Activated CD4-positive, alpha-beta T cell treated with anti-CD3 and anti-CD28 coated beads, Interleukin-2, Interleukin-6, amounts not matched to agents 100 ng/mL and 50 ng/mL, durations not matched to agents 16 hours and 8 hours (primary cell): ENCODE measurements around the gene PDRG1.
"Not testable (repeated sequence)": the region's sequence is repeated elsewhere in the genome, so short reads cannot be mapped to it uniquely, and the experiment has no call there.

Source experiments
- DNase-seq: peaks from one replicate; pipeline ENCODE4 v3.0.0-alpha.2; 2020

The PDRG1 gene

GRCh38 chr20:31925631-31926030, 26.2 kb downstream of the PDRG1 start:
- no peak for DNase-seq

GRCh38 chr20:31924561-31924960, 27.3 kb downstream of the PDRG1 start:
- no peak for DNase-seq

GRCh38 chr20:31923388-31924331, 28.2 kb downstream of the PDRG1 start:
- no peak for DNase-seq

- DNase-seq: no peak
Measured at GRCh38 chr20:31922588-31922987, 29.3 kb downstream of the PDRG1 start.

- no peak for DNase-seq
Measured at GRCh38 chr20:31922181-31922580, 29.7 kb downstream of the PDRG1 start.

GRCh38 chr20:31921480-31921879, 30.4 kb downstream of the PDRG1 start:
- DNase-seq: not testable (repeated sequence)

- DNase-seq: no peak
Measured at GRCh38 chr20:31920275-31920855, 31.5 kb downstream of the PDRG1 start.

GRCh38 chr20:31919410-31920155, 32.3 kb downstream of the PDRG1 start:
- DNase-seq: no peak

- DNase-seq: no peak
Measured at GRCh38 chr20:31918466-31919105, 33.3 kb downstream of the PDRG1 start.

- DNase-seq: not testable (repeated sequence)
Measured at GRCh38 chr20:31917962-31918412, 33.9 kb downstream of the PDRG1 start.

- no peak for DNase-seq
Measured at GRCh38 chr20:31916708-31917107, 35.1 kb downstream of the PDRG1 start.

- no peak for DNase-seq
Measured at GRCh38 chr20:31915491-31916280, 36.2 kb downstream of the PDRG1 start.

GRCh38 chr20:31914170-31914569, 37.7 kb downstream of the PDRG1 start:
- no peak for DNase-seq

- no peak for DNase-seq
Measured at GRCh38 chr20:31913431-31914157, 38.3 kb downstream of the PDRG1 start.

GRCh38 chr20:31910071-31910803, 41.6 kb downstream of the PDRG1 start:
- no peak for DNase-seq

GRCh38 chr20:31909253-31910070, 42.4 kb downstream of the PDRG1 start:
- no peak for DNase-seq

GRCh38 chr20:31908424-31908823, 43.4 kb downstream of the PDRG1 start:
- no peak for DNase-seq

- no peak for DNase-seq
Measured at GRCh38 chr20:31908016-31908415, 43.8 kb downstream of the PDRG1 start.

GRCh38 chr20:31907046-31907445, 44.8 kb downstream of the PDRG1 start:
- DNase-seq: no peak

GRCh38 chr20:31906001-31906400, 45.8 kb downstream of the PDRG1 start:
- DNase-seq: no peak
